Measurements from ENCODE around the gene LY6G6F.
A peak's percentile ranks its signal among the peaks of the same experiment; 100 is the strongest.

Gene LY6G6F

GRCh38 chr6:31676904-31677303, 29.8 kb upstream of the LY6G6F start:
- DNase-seq: no peak

GRCh38 chr6:31677955-31678354, 28.7 kb upstream of the LY6G6F start:
- DNase-seq: no peak

GRCh38 chr6:31680226-31681134, 26.2 kb upstream of the LY6G6F start, which contains the start of gene LY6G5C:
LY6G5C (minus strand) TSS chr6:31681067; CDS start chr6:31680373, 694 bp downstream.
- peak; percentile 22 to 79 (median 49) for DNase-seq

DNA sequence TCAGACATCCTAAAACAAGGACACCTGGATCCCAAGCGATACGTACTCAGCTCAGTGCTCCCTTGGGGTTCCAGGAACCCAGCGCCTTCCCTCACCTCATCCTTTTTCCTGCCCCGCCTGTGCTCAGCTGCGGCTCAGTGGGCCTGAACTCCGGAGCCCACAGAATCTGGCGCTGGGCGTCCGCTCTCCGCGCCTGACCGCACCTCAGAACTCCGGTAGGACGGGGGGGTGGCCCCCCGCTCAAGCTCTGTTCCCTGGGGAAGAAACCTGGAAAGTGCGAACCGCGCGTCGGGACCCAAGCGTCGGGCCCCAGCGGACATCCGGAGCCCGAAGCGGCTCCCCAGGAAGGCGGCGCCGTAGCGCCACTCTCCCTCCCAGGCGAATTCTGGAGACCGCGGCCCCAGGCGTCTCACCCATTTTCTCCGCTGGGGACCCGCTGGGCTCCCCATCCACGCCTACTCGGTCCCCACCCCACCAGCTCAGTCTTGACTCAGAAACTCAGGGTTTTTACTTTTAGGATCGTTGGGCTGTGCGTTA, 25.5 kb upstream of the LY6G6F start:
- DNase-seq: peak in 3 of 5 donors; percentile 26 to 40 (median 32)

DNA sequence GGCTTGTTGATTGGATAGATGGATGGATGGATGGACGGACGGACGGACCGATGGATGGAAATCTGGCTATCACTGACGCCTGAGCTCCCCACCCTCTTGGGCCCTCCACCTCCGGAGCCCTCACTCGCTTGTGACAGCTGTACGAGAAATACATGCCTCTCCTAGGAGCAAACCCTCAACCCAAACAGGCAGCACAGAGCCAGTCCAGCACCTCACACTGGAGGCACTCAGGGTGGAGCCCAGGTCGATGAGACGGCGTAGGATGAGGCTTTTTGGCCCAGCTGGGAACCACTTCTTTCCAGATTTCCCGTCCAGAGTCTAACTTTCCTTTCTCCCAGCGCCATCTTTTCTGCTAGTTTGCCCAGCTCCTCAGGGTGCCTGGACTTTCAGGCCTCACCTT, 23.1 kb upstream of the LY6G6F start:
- DNase-seq: no peak

- no peak for DNase-seq
Measured at GRCh38 chr6:31686483-31686882, 20.2 kb upstream of the LY6G6F start.

- no peak for DNase-seq
Measured at GRCh38 chr6:31687321-31687720, 19.3 kb upstream of the LY6G6F start.

DNA sequence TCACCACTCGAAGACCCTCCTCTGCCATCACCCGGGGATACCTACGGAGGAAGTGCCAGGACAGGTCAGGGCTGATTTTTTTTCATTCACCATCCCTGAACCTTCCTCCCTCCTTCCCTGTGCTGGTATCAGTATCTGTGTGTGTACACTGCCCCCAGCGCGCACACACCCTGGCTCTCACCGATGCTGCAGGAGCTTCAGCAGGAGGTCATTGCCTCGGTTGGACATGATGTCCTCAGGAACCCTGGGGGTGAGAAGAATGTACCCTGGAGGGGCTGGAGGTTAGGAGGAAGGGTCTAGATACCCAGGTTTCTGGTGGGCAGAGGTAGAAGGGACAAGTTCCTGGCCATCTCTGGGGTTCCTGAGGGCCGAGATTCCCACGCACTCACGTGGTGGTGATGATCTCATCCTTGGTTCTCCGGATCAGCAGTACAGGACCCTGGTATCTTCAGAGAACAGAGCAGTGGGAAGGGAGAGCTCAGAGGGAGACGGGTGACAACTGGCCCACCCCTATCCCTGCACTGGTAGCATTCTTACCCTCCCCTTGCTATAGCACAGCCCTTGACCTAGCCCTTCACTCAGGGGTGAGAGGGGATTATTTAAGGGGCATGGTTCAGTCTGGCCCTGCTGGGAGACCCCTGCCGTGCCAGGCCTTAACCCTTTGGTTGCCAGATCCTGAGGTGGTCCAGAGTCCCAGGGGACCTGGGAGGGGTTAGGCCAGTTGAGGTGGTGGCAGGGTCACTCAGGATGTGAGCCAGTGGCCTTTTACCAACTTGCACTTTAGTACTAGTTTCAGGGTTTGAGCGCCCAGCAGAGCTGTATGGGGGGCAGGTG, 18.6 kb upstream of the LY6G6F start:
- DNase-seq: no peak

- no peak for DNase-seq
Measured at GRCh38 chr6:31689249-31690110, 17.2 kb upstream of the LY6G6F start.

- no peak for DNase-seq
Measured at GRCh38 chr6:31690231-31691077, 16.2 kb upstream of the LY6G6F start.

GRCh38 chr6:31691078-31691463, 15.6 kb upstream of the LY6G6F start:
- DNase-seq: no peak

DNA sequence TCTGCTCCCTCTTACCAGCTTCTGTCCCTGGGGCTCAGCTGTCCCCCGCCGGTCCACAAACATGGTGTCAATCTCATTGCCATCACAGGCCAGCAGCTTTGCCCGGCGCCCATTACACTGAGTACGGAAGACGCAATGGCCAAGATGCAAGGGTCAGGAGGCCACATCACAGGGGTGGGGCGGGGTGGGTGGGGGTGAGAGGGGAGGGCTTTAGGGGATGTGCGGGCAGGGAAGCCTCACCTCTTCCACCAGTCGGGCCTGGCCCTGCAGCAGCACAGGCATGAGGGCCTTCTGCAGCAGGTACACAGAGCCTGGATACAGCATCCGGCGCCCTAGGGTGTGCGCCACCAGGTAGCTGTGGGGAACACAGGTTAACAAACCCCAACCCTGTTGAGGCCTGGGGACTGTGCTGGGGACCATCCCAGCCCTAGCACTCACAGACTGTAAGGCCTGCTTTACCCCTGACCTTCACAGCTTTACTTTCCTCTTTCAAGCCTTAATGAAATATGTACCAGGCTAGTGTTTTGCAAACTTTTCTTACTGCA, 15.0 kb upstream of the LY6G6F start:
- no peak for DNase-seq

- no peak for DNase-seq
Measured at GRCh38 chr6:31692353-31692752, 14.3 kb upstream of the LY6G6F start.

- no peak for DNase-seq
Measured at GRCh38 chr6:31692886-31693285, 13.8 kb upstream of the LY6G6F start.

- no peak for DNase-seq
Measured at GRCh38 chr6:31693535-31693934, 13.1 kb upstream of the LY6G6F start.

GRCh38 chr6:31697555-31697954, 9.1 kb upstream of the LY6G6F start:
- DNase-seq: no peak

DNA sequence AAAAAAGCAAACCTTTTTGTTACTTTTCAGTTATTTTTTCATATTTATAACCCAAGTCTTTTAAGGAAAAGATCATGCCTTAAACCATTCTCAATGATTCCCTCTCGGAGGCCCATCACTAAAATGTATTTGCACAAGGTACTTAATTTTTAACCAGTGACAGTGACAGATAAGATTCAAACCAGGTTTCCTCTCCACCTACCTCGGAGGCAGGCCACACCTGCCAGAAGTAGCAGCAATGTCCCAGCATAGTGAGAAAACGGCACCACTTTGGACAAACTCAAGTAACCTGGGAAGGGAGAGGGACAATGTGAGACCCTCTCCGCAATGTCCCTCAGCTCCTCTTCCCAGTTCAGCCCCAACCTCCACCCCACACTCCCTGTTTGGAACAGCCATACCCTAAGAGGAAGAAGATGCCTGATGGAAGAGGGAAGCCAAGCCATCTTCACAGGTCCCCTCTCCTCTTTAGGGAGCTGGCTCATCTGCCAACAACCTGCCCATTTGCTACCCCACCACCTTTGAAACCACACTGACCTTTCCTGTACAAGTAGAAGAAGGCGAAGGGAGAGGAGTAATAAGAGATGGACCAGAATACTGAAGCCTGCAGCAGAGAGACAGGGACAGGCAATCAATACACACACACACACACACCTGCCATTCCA, 5.8 kb upstream of the LY6G6F start:
- no peak for DNase-seq

GRCh38 chr6:31701666-31702404, 4.8 kb upstream of the LY6G6F start:
- no peak for DNase-seq

DNA sequence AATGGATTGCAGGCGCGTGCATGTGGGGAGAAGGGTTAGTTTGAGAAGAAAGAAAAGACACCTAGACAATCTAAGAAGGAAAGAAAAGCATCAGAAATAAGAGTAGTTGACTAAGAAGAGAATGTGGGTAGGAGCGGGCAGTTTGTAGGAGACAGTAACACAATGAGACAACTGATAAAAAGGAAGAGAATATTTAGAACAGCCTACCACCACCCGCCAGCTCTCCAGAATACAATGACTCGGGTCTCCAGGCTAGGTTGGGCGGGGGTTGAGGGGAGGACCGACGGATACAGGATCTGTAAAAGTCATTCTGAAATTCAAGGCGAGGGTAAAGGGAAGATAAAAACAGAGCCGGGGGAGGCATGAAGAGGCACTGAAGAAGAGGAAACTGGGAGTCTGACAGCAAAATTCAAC, 4.3 kb upstream of the LY6G6F start:
- DNase-seq: no peak
